Measurements from ENCODE around the gene TUBE1. TPM values are rescaled to one million over a fixed set of nuclear protein-coding genes. Genes with fewer than 3 reads are reported as not detected.

TUBE1 gene
- total RNA-seq, 6 experiments from 2014 or later = 9.8 to 15.5 (median 11.2) TPM

- TF ChIP-seq CTCF (IDR thresholded peaks at IDR 0.05) = 0 out of 2 replicates have a peak, but pooled peaks have one; percentile 13
- peak overlapping the region; percentile 76 for H3K4me3 Mint-ChIP-seq
Measured at GRCh38 chr6:112044856-112045255, 42.4 kb downstream of the TUBE1 start.

GRCh38 chr6:112044196-112044595 lies 43.1 kb downstream of the TUBE1 start:
- DNase-seq = no peak
- Mint-ChIP-seq H3K4me1 (ENCODE audit: low read depth) (peaks cover 69% of the 10 kb centered on the region), H3K27ac (peak overlapping the region; percentile 88; the same call in 1 of the 2 replicates), H3K27me3 (ENCODE audit: insufficient read depth) (no peaks in the 10 kb centered on the region; the same call in 1 of the 2 replicates), H3K4me3 (peak overlapping the region; percentile 97; the same call in 1 of the 2 replicates), H3K9me3 (no peaks in the 10 kb centered on the region), H3K36me3 (ENCODE audit: low read depth) (no peaks in the 10 kb centered on the region)
- TF ChIP-seq CTCF (IDR thresholded peaks at IDR 0.05) = no peak

More at GRCh38 chr6:112044856-112045255, 42.4 kb downstream of the TUBE1 start:
- Mint-ChIP-seq H3K36me3 (ENCODE audit: low read depth) (no peaks in the 10 kb centered on the region), H3K27me3 (ENCODE audit: insufficient read depth) (no peaks in the 10 kb centered on the region; the same call in 1 of the 2 replicates), H3K4me1 (ENCODE audit: low read depth) (peaks cover 65% of the 10 kb centered on the region), H3K27ac (peak overlapping the region; percentile 88), H3K9me3 (no peaks in the 10 kb centered on the region)
- DNase-seq = peak; percentile 89

GRCh38 chr6:112043032-112044007 lies 44.0 kb downstream of the TUBE1 start:
- Mint-ChIP-seq H3K9me3 (no peaks in the 10 kb centered on the region), H3K27me3 (ENCODE audit: insufficient read depth) (no peaks in the 10 kb centered on the region; the same call in 1 of the 2 replicates), H3K4me1 (ENCODE audit: low read depth) (peaks cover 70% of the 10 kb centered on the region), H3K4me3 (peak overlapping the region; percentile 97), H3K27ac (peak overlapping the region; percentile 98), H3K36me3 (ENCODE audit: low read depth) (no peaks in the 10 kb centered on the region)
- TF ChIP-seq CTCF (IDR thresholded peaks at IDR 0.05) = peak; percentile 93
- peak; percentile 91 for DNase-seq

- Mint-ChIP-seq H3K27ac (peak overlapping the region; percentile 69; the same call in 1 of the 2 replicates), H3K36me3 (ENCODE audit: low read depth) (no peaks in the 10 kb centered on the region), H3K4me1 (ENCODE audit: low read depth) (peaks cover 88% of the 10 kb centered on the region), H3K4me3 (peak overlapping the region; percentile 19; the same call in 1 of the 2 replicates), H3K27me3 (ENCODE audit: insufficient read depth) (no peaks in the 10 kb centered on the region; the same call in 1 of the 2 replicates), H3K9me3 (no peaks in the 10 kb centered on the region)
- DNase-seq = no peak
- TF ChIP-seq CTCF (IDR thresholded peaks at IDR 0.05) = no peak
Measured at GRCh38 chr6:112041535-112041934, 45.7 kb downstream of the TUBE1 start.

GRCh38 chr6:112040956-112041355 lies 46.3 kb downstream of the TUBE1 start:
- DNase-seq = no peak
- Mint-ChIP-seq H3K4me1 (ENCODE audit: low read depth) (peaks cover 93% of the 10 kb centered on the region), H3K9me3 (no peaks in the 10 kb centered on the region), H3K27ac (peak overlapping the region; percentile 69; the same call in 1 of the 2 replicates), H3K27me3 (ENCODE audit: insufficient read depth) (no peaks in the 10 kb centered on the region; the same call in 1 of the 2 replicates), H3K4me3 (no peak overlapping the region), H3K36me3 (ENCODE audit: low read depth) (no peaks in the 10 kb centered on the region)
- no peak for TF ChIP-seq CTCF (IDR thresholded peaks at IDR 0.05)
